Upper lobe of left lung (tissue), 4 donors: ENCODE measurements around the gene SMG1.

Experiments used
- EP300 ChIP-seq, 4 donors: sonication (generic); formaldehyde crosslinking; IDR thresholded peaks; one replicate each; pipeline ENCODE4 v1.5.1; 2017; ENCODE audit warnings: antibody characterized with exemption in 4 of 4, control low read depth in 2 of 4
- POLR2A ChIP-seq, 4 donors: fragments of 450-650 bp; IDR thresholded peaks; one replicate each; pipeline ENCODE4 v1.5.1; 2016 to 2017; ENCODE audit warnings: antibody characterized with exemption in 4 of 4, mild to moderate bottlenecking in 2 of 4

DNA sequence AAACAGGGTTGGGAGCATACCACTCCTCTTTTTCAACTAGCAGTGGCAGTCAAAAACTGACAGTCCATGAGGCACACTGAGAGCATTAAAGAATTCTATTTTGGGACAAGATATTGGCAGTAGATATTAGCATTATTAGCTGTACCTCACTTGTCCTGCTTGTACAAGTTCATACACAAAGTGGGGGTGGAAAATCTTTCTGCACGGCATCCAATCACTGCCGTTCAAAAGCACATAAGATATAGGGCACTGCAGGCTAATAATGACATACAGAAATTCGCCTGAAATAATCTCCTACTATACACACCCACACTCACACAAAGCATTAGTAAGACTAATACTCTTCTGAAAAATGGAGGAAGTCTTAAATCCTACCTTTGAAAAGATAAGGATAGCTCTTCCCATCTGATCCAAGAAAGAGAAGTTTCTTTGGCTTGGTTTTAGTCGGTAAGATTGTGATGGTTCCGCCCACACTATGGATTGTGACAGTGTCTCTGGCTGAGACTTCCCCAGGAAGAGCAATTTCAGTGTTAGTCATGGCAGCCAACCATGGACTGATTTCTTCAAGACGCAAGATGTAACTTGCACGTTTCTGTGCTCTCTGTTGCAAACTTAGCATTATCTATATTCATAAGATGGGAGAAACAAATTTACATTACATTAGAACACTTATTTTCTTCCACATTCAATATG, 84.2 kb downstream of the SMG1 start:
- TF ChIP-seq EP300 (IDR thresholded peaks at IDR 0.05) (no peak), POLR2A (IDR thresholded peaks at IDR 0.05) (no peak)
